ENCODE results near the gene S100A5. TPM values are rescaled to one million over a fixed set of nuclear protein-coding genes. Genes with fewer than 3 reads are reported as not detected.

The S100A5 gene
- total RNA-seq, 2 donors from 2014 or later = not detected

GRCh38 chr1:153541641-153542590, 1.2 kb upstream of the S100A5 start:
- peaks cover 43% of the 10 kb centered on the region for H3K4me1 ChIP-seq
- TF ChIP-seq, protein P1, sequence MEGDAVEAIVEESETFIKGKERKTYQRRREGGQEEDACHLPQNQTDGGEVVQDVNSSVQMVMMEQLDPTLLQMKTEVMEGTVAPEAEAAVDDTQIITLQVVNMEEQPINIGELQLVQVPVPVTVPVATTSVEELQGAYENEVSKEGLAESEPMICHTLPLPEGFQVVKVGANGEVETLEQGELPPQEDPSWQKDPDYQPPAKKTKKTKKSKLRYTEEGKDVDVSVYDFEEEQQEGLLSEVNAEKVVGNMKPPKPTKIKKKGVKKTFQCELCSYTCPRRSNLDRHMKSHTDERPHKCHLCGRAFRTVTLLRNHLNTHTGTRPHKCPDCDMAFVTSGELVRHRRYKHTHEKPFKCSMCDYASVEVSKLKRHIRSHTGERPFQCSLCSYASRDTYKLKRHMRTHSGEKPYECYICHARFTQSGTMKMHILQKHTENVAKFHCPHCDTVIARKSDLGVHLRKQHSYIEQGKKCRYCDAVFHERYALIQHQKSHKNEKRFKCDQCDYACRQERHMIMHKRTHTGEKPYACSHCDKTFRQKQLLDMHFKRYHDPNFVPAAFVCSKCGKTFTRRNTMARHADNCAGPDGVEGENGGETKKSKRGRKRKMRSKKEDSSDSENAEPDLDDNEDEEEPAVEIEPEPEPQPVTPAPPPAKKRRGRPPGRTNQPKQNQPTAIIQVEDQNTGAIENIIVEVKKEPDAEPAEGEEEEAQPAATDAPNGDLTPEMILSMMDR (IDR thresholded peaks at IDR 0.05) = no peak
- H3K9me3 ChIP-seq = no peaks in the 10 kb centered on the region
- no peak for DNase-seq
- no peaks in the 10 kb centered on the region for H3K27me3 ChIP-seq
- H3K4me3 ChIP-seq = no peak overlapping the region
- no peaks in the 10 kb centered on the region for H3K36me3 ChIP-seq
- intact Hi-C loops (cut with DNase I) = no loop called here
- H3K9ac ChIP-seq (ENCODE audit: low read depth in 2 of 2, low read length in 2 of 2) = no peak overlapping the region
- peak overlapping the region; percentile 30 for H3K27ac ChIP-seq

- Histone ChIP-seq H3K36me3 (no peaks in the 10 kb centered on the region), H3K4me1 (peaks cover 29% of the 10 kb centered on the region), H3K9ac (ENCODE audit: low read depth in 2 of 2, low read length in 2 of 2) (no peak overlapping the region)
These were observed 1.2 kb downstream of the S100A5 start for GRCh38 chr1:153539395-153540093.

DNA sequence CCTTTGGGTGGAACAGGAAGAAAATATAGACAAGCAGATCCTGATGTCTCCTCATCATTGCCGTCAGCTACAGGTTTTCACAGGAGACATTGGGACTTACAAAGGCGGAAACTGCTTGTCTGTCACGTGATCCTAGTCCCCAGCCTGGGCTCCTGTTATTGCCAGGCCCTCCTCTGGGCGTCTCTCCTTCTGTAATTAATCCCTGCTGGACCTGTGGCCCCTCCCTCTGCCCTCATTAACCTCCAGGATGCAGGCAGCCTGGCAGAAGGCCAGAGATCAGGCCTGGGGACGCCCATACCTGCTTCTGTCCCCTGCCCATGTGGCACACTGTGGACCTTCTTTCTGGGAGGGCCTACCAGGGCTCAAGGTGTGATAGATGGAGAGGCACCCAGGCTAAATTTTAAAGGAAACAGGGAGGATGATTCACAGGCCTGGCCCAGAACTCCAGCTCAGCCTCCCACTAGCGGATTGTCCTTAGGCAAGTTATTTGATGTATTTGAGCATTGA, 2.4 kb downstream of the S100A5 start:
- TF ChIP-seq, protein P1 (IDR thresholded peaks at IDR 0.05) = no peak
- intact Hi-C loops (cut with DNase I) = no loop called here
- peak overlapping the region in 1 of 2 donors; percentile 41 for H3K9ac ChIP-seq (ENCODE audit: low read depth in 2 of 2, low read length in 2 of 2)

More at GRCh38 chr1:153539395-153540093, 1.2 kb downstream of the S100A5 start:
- intact Hi-C loops (cut with DNase I) = no loop called here
- H3K27ac ChIP-seq = no peak overlapping the region
- H3K27me3 ChIP-seq = no peaks in the 10 kb centered on the region
- TF ChIP-seq, protein P1 (IDR thresholded peaks at IDR 0.05) = no peak
- H3K9me3 ChIP-seq = no peaks in the 10 kb centered on the region
- H3K4me3 ChIP-seq = no peak overlapping the region
- no peak for DNase-seq

DNA sequence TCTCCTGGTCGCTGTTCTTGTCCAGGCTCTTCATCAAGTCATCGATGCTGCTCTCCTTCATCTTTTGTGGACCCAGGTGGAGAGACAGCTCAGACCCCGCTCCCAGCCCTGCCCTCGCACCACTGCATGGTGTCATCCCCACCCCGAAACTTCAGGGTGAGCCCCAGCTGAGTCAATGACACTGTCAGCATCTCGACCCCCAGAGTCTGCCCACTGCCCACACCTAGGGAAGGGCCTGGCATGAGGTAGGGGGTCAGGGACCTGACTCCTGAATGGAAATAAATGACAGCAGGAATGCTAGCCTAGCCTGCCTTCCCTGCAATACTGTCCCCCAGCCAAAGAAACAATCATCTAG, 3.4 kb downstream of the S100A5 start:
- H3K36me3 ChIP-seq = no peaks in the 10 kb centered on the region
- H3K27me3 ChIP-seq = no peaks in the 10 kb centered on the region
- peak overlapping the region in 1 of 2 donors; percentile 100 for H3K9ac ChIP-seq (ENCODE audit: low read depth in 2 of 2, low read length in 2 of 2)
- intact Hi-C loops (cut with DNase I) = no loop called here
- H3K4me3 ChIP-seq = no peak overlapping the region
- peak overlapping the region; percentile 99 for H3K27ac ChIP-seq
- TF ChIP-seq, protein P1 (IDR thresholded peaks at IDR 0.05) = no peak
- no peaks in the 10 kb centered on the region for H3K9me3 ChIP-seq
- DNase-seq = peak; percentile 29
- H3K4me1 ChIP-seq = peaks cover 17% of the 10 kb centered on the region

More for the DNA sequence above, 2.4 kb downstream of the S100A5 start:
- H3K4me3 ChIP-seq = no peak overlapping the region
- peaks cover 22% of the 10 kb centered on the region for H3K4me1 ChIP-seq
- no peaks in the 10 kb centered on the region for H3K36me3 ChIP-seq
- DNase-seq = peak; percentile 94
- no peaks in the 10 kb centered on the region for H3K9me3 ChIP-seq
- H3K27ac ChIP-seq = peak overlapping the region; percentile 99
- no peaks in the 10 kb centered on the region for H3K27me3 ChIP-seq

DNA sequence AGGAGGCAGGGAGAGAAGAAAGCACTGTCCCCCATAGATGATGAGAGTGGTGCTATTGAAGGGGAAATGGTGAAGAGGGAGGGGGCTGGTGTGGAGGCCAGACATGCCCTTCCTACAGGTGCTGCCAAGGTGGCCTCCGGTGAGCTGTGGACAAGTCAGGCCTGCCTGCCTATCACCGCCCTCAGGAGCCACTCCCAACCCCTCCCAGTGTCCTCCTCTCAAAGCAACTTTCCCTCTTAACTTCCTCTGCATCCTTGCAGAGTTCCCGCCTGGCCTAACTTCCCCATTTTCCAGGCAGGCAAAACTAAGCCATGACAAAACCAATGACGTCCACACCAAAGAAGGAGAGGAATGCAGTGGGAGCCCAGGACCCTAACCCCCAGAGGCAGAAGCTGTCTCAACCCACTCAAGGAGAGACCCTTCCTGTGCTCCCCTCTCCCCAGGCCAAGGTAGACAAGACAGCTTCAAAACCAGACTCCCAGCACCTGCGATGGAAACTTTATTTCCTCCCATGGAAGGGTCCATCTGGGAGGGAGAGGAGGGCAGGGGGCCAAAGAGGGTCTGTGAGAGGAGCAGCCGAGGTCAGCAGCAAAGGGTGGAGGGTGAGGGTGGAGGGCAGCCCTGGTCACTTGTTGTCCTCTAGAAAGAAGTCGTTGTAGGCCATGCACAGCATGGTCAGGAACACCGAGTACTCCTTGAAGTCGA, 3.9 kb downstream of the S100A5 start:
- no peaks in the 10 kb centered on the region for H3K27me3 ChIP-seq
- H3K9ac ChIP-seq (ENCODE audit: low read depth in 2 of 2, low read length in 2 of 2) = peak overlapping the region; percentile 79 to 100
- TF ChIP-seq, protein P1 (IDR thresholded peaks at IDR 0.05) = no peak
- H3K27ac ChIP-seq = peak overlapping the region; percentile 99
- H3K4me3 ChIP-seq = peak overlapping the region; percentile 76
- H3K4me1 ChIP-seq = peaks cover 15% of the 10 kb centered on the region
- DNase-seq = peak; percentile 89
- no peaks in the 10 kb centered on the region for H3K9me3 ChIP-seq
- intact Hi-C loops (cut with DNase I) = no loop called here
- no peaks in the 10 kb centered on the region for H3K36me3 ChIP-seq
